Measurements from ENCODE around the gene CMTM4. TPM values are rescaled to one million over a fixed set of nuclear protein-coding genes. Genes with fewer than 3 reads are reported as not detected.

Gene CMTM4
- total and polyA plus RNA-seq, 2 experiments from 2014 or later, result 3.5 to 21.1 TPM

DNA sequence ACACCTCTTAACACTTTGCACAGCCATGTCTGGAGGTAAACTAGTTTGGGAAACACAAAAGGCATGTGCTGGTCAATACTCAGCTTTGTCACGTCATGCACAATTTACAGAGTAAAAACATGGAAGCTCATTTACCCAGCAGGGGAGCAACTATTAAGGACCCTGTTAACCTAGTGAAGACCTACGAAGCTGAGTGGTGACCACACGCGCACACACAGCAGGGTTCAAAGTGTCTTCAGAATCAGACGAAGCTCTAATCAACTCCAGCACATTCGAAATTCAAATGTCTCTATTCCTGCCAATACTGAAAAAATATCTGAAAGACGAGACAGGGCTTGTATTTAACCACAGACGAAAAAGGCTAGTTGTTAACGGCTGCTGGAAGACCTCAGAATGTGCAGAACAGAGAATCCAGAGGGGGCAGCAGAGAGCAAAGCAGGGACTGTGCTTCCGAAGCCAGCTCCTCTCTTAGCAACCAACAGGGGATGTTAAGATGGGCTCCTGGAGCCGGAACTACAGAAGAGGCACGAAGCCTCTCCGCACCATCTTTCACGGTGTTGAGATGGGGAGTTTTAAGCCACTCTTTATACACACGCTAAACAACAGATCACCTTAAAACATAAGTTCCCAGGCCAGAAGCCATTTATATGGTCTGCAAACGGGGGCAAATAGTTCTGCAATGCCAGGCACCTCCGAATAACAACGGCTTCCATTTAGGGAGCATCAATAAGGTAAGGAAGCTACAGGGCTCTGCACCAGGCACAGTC lies 45.7 kb downstream of the CMTM4 start:
- Histone ChIP-seq H3K4me3 (peak overlapping the region; percentile 21; the same call in 1 of the 2 replicates), H3K4me2 (ENCODE audit: unreplicated experiment) (peak overlapping the region; percentile 47)
- in situ Hi-C loops (cut with MboI), result no loop called here

DNA sequence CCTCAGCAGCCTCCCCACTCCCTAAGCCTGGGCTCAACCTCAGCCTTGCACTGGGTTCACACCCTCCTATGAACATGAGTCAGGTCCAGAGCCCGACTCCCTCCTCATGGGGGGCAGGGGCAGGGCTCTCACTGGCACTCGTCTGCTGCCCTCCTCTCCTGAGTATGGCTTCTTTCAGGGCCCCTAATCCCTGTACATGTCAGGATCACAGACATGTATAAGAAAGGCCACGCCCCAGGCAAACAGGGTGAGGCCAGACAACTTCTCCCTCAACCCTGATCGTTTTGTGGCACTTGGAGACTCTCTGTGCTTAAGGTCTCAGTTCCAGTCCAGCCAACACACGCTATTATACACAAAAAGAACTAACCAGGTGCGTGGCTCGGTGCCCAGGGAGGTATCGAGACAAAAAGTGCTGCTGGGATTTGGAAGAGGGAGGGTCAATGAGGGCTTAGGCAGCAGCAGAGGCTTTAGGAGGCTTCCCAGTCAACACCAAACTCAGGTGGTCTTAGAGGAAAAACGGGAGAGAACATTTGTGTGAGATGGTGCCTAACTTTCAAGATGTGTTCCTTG lies 46.8 kb downstream of the CMTM4 start:
- Histone ChIP-seq H3K9me2 (ENCODE audit: insufficient read depth) (no peaks in the 10 kb centered on the region), H3K9me3 (ENCODE audit: low read depth) (no peaks in the 10 kb centered on the region), H3K36me3 (ENCODE audit: low read depth) (no peaks in the 10 kb centered on the region), H3K4me1 (ENCODE audit: insufficient read depth) (no peaks in the 10 kb centered on the region), H3F3A (ENCODE audit: insufficient read depth) (no peaks in the 10 kb centered on the region), H3K4me3 (no peak overlapping the region), H3K79me2 (ENCODE audit: insufficient read depth) (peaks cover 18% of the 10 kb centered on the region), H3K27me3 (replicated peaks; ENCODE audit: insufficient read depth) (no peaks in the 10 kb centered on the region), H3K9ac (no peak overlapping the region), H3K4me2 (ENCODE audit: unreplicated experiment) (no peak overlapping the region), H4K20me1 (ENCODE audit: insufficient read depth) (no peaks in the 10 kb centered on the region), H3K27ac (no peak overlapping the region), H2AFZ (no peak overlapping the region)
- WGBS, 2 experiments (ENCODE audit: low coverage in 1 of 2, low lambda C conversion rate in 2 of 2, missing lambda C conversion rate in 2 of 2), result 92% methylated on average over 9 of the region's 9 CpGs
- TF ChIP-seq EZH2 (IDR thresholded peaks at IDR 0.05; ENCODE audit: insufficient read depth, poor library complexity, severe bottlenecking) (no peak), EZH2phosphoT487 (IDR thresholded peaks at IDR 0.05; ENCODE audit: insufficient read depth, low read depth) (no peak)
- DNase-seq, result no peak
- in situ Hi-C loops (cut with MboI), result no loop called here

More for the DNA sequence above, 45.7 kb downstream of the CMTM4 start:
- Histone ChIP-seq H3K36me3 (ENCODE audit: low read depth) (no peaks in the 10 kb centered on the region), H3F3A (ENCODE audit: insufficient read depth) (0 out of 2 replicates have a peak, but pooled peaks cover 2% of the 10 kb centered on the region), H3K4me1 (ENCODE audit: insufficient read depth) (peaks cover 2% of the 10 kb centered on the region; the same call in 1 of the 2 replicates), H3K9me2 (ENCODE audit: insufficient read depth) (no peaks in the 10 kb centered on the region), H4K20me1 (ENCODE audit: insufficient read depth) (no peaks in the 10 kb centered on the region), H2AFZ (peak overlapping the region; percentile 72), H3K27ac (no peak overlapping the region), H3K9me3 (ENCODE audit: low read depth) (no peaks in the 10 kb centered on the region), H3K9ac (no peak overlapping the region), H3K79me2 (ENCODE audit: insufficient read depth) (peaks cover 29% of the 10 kb centered on the region), H3K27me3 (replicated peaks; ENCODE audit: insufficient read depth) (no peaks in the 10 kb centered on the region)
- WGBS, 2 experiments (ENCODE audit: low coverage in 1 of 2, low lambda C conversion rate in 2 of 2, missing lambda C conversion rate in 2 of 2), result 20 to 22% methylated on average over 18 of the region's 18 CpGs
- peak; percentile 87 for DNase-seq
- TF ChIP-seq EZH2phosphoT487 (IDR thresholded peaks at IDR 0.05; ENCODE audit: insufficient read depth, low read depth) (no peak), EZH2 (IDR thresholded peaks at IDR 0.05; ENCODE audit: insufficient read depth, poor library complexity, severe bottlenecking) (no peak)

DNA sequence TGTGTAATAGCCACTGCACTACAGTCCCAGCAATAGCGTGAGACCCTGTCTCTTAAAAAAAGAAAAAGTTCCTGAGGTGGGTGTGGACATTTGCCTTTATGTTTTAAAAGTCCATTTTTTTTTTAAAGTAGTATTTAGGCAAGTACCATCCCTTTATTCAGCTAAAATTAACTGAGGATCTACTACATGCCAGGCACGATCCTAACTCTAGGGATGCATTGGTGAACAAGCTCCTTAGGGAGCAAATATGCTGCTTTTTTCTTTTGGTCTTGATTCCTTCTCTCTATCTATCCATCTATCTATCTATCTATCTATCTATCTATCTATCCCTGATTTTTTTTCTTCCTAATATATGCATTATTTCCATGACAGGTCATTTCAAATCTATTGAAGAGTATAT lies 47.4 kb downstream of the CMTM4 start:
- H3K4me2 ChIP-seq (ENCODE audit: unreplicated experiment), result no peak overlapping the region
- H3K27me3 ChIP-seq (replicated peaks; ENCODE audit: insufficient read depth), result no peaks in the 10 kb centered on the region
- H3K27ac ChIP-seq, result no peak overlapping the region
- WGBS, 2 experiments (ENCODE audit: low coverage in 1 of 2, low lambda C conversion rate in 2 of 2, missing lambda C conversion rate in 2 of 2), result 88 to 100% methylated on average over 2 of the region's 2 CpGs
- H2AFZ ChIP-seq, result no peak overlapping the region
- H3K36me3 ChIP-seq (ENCODE audit: low read depth), result no peaks in the 10 kb centered on the region
- no peak for DNase-seq
- no peaks in the 10 kb centered on the region for H3F3A ChIP-seq (ENCODE audit: insufficient read depth)
- no peaks in the 10 kb centered on the region for H4K20me1 ChIP-seq (ENCODE audit: insufficient read depth)
- in situ Hi-C loops (cut with MboI), result no loop called here
- no peak for TF ChIP-seq EZH2 (IDR thresholded peaks at IDR 0.05; ENCODE audit: insufficient read depth, poor library complexity, severe bottlenecking)
- TF ChIP-seq EZH2phosphoT487 (IDR thresholded peaks at IDR 0.05; ENCODE audit: insufficient read depth, low read depth), result no peak
- no peaks in the 10 kb centered on the region for H3K9me3 ChIP-seq (ENCODE audit: low read depth)
- no peaks in the 10 kb centered on the region for H3K4me1 ChIP-seq (ENCODE audit: insufficient read depth)
- H3K4me3 ChIP-seq, result no peak overlapping the region
- H3K9ac ChIP-seq, result no peak overlapping the region
- peaks cover 13% of the 10 kb centered on the region for H3K79me2 ChIP-seq (ENCODE audit: insufficient read depth)
- H3K9me2 ChIP-seq (ENCODE audit: insufficient read depth), result no peaks in the 10 kb centered on the region

DNA sequence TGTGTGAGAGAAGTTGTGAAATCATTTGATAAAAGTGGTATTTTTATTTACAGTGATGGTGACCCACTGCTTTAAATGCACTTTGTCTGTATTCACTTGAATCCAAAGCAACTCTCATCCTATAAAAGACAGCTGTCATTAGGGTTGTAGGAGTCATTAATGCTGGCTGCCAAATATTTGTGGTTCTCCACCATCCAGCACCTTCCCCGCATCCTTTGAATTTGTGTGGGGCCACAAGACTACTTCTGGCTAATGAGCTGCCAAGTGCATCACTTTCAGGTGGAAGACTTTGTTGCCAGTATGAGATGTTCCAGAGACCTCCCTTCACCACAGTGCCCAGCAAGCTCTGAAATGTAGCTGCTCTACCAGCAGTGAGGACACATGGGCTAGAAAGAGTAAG lies 48.7 kb downstream of the CMTM4 start:
- H3K9ac ChIP-seq, result no peak overlapping the region
- DNase-seq, result no peak
- no peaks in the 10 kb centered on the region for H3F3A ChIP-seq (ENCODE audit: insufficient read depth)
- no peaks in the 10 kb centered on the region for H3K27me3 ChIP-seq (replicated peaks; ENCODE audit: insufficient read depth)
- no peaks in the 10 kb centered on the region for H3K9me3 ChIP-seq (ENCODE audit: low read depth)
- no peaks in the 10 kb centered on the region for H3K79me2 ChIP-seq (ENCODE audit: insufficient read depth)
- no peak overlapping the region for H3K4me2 ChIP-seq (ENCODE audit: unreplicated experiment)
- no peaks in the 10 kb centered on the region for H4K20me1 ChIP-seq (ENCODE audit: insufficient read depth)
- no peak overlapping the region for H2AFZ ChIP-seq
- H3K4me3 ChIP-seq, result no peak overlapping the region
- no peak overlapping the region for H3K27ac ChIP-seq
- in situ Hi-C loops (cut with MboI), result no loop called here
- no peaks in the 10 kb centered on the region for H3K9me2 ChIP-seq (ENCODE audit: insufficient read depth)
- H3K36me3 ChIP-seq (ENCODE audit: low read depth), result no peaks in the 10 kb centered on the region
- TF ChIP-seq EZH2phosphoT487 (IDR thresholded peaks at IDR 0.05; ENCODE audit: insufficient read depth, low read depth) (no peak), EZH2 (IDR thresholded peaks at IDR 0.05; ENCODE audit: insufficient read depth, poor library complexity, severe bottlenecking) (no peak)
- WGBS, 2 experiments (ENCODE audit: low coverage in 1 of 2, low lambda C conversion rate in 2 of 2, missing lambda C conversion rate in 2 of 2), result 100% methylated on average over 1 of the region's 1 CpG
- H3K4me1 ChIP-seq (ENCODE audit: insufficient read depth), result no peaks in the 10 kb centered on the region
